HepG2 (cell line): ENCODE measurements around the gene CA11. TPM values are rescaled to one million over a fixed set of nuclear protein-coding genes. Genes with fewer than 3 reads are reported as not detected.

Experiments
- GZF1 ChIP-seq: sonication (generic); formaldehyde crosslinking; IDR thresholded peaks from 2 replicates; pipeline ENCODE4 v1.5.1; 2020; ENCODE audit warnings: mild to moderate bottlenecking, missing genetic modification reagents
- KLF12 ChIP-seq: sonication (generic); formaldehyde crosslinking; IDR thresholded peaks from 2 replicates; pipeline ENCODE4 v1.4.0; 2020; ENCODE audit warnings: missing genetic modification reagents, borderline replicate concordance
- MBNL3 ChIP-seq: fragments of 250-450 bp; sonication (Bioruptor Pico); conservative IDR thresholded peaks from 2 replicates; pipeline ENCODE4 v1.8.0; 2022; ENCODE audit warnings: mild to moderate bottlenecking, inconsistent platforms
- NCOA2 ChIP-seq: sonication (generic); formaldehyde crosslinking; IDR thresholded peaks from 2 replicates; pipeline ENCODE4 v1.8.0; 2022; ENCODE audit warnings: inconsistent platforms
- SRF ChIP-seq: IDR thresholded peaks from 2 replicates; pipeline ENCODE4 v1.6.1; 2011; ENCODE audit warnings: mild to moderate bottlenecking, low read depth, low read length, moderate library complexity
- ZNF382 ChIP-seq: sonication (generic); formaldehyde crosslinking; IDR thresholded peaks from 2 replicates; pipeline ENCODE4 v1.5.0; 2020; ENCODE audit warnings: missing genetic modification reagents, mild to moderate bottlenecking, borderline replicate concordance
- ZNF703 ChIP-seq: sonication (generic); formaldehyde crosslinking; IDR thresholded peaks from 2 replicates; pipeline ENCODE4 v1.5.1; 2020; ENCODE audit warnings: missing genetic modification reagents, mild to moderate bottlenecking, moderate library complexity, borderline replicate concordance
- polyA plus RNA-seq, 8 experiments: library from polyadenylated mRNA; depleted of rRNA in 3 of 8; stranded (reverse) in 7 of 8; unstranded in 1 of 8; fragments of >200 nt; fragmentation: Illumina TruSeq in 4 of 8; extraction: Trizol in 4 of 8; gene quantifications; 2 replicates each; pipeline versions ENCODE4 v1.2.1 to v1.2.3, GENCODE V29; 2011 to 2016; ENCODE audit warnings: low read depth in 4 of 8, missing spikeins in 1 of 8, mixed read lengths in 1 of 8; ENCODE audit not compliant: insufficient read depth in 1 of 8
- total RNA-seq, 5 experiments: library from RNA; depleted of rRNA; stranded (reverse); fragments of >200 nt; fragmentation: Illumina TruSeq; extraction: Trizol; gene quantifications; 2 replicates each; pipeline ENCODE4 v1.2.3, GENCODE V29; 2016; ENCODE audit warnings: low read depth in 1 of 5
- TF ChIP-seq, protein P1 (sequence below): sonication (generic); formaldehyde crosslinking; IDR thresholded peaks from 2 replicates; pipeline ENCODE4 v1.9.0; 2021; ENCODE audit warnings: missing genetic modification reagents, borderline replicate concordance
- TF ChIP-seq, protein P2 (sequence below), 2 experiments: sonication (generic) in 1 of 2; formaldehyde crosslinking in 1 of 2; IDR thresholded peaks; 2 replicates each; pipeline versions ENCODE4 v1.5.1 to v1.6.1; 2011 to 2020; ENCODE audit warnings: borderline replicate concordance in 1 of 2, low read depth in 1 of 2, low read length in 1 of 2, mild to moderate bottlenecking in 1 of 2, missing genetic modification reagents in 1 of 2, moderate library complexity in 1 of 2
- TF ChIP-seq, protein P3 (sequence below): IDR thresholded peaks from 2 replicates; pipeline ENCODE4 v1.6.1; 2012; ENCODE audit warnings: low read length, improper control_type of control experiment
- TF ChIP-seq, protein P4 (sequence below): sonication (generic); IDR thresholded peaks from 2 replicates; pipeline ENCODE4 v1.6.1; 2016; ENCODE audit warnings: low read depth, borderline replicate concordance
- TF ChIP-seq, protein P5 (sequence below): sonication (generic); formaldehyde crosslinking; IDR thresholded peaks from 2 replicates; pipeline ENCODE4 v1.8.0; 2023; ENCODE audit warnings: mild to moderate bottlenecking, missing genetic modification reagents
- TF ChIP-seq, protein P6 (sequence below): sonication (generic); formaldehyde crosslinking; IDR thresholded peaks from 2 replicates; pipeline ENCODE4 v1.5.0; 2020; ENCODE audit warnings: missing genetic modification reagents

The CA11 gene
- total and polyA plus RNA-seq, 2 of the 13 experiments (the other 11 are each of a cell fraction or from before 2014, with no cell fraction given) = 0.41 to 0.58 TPM

DNA sequence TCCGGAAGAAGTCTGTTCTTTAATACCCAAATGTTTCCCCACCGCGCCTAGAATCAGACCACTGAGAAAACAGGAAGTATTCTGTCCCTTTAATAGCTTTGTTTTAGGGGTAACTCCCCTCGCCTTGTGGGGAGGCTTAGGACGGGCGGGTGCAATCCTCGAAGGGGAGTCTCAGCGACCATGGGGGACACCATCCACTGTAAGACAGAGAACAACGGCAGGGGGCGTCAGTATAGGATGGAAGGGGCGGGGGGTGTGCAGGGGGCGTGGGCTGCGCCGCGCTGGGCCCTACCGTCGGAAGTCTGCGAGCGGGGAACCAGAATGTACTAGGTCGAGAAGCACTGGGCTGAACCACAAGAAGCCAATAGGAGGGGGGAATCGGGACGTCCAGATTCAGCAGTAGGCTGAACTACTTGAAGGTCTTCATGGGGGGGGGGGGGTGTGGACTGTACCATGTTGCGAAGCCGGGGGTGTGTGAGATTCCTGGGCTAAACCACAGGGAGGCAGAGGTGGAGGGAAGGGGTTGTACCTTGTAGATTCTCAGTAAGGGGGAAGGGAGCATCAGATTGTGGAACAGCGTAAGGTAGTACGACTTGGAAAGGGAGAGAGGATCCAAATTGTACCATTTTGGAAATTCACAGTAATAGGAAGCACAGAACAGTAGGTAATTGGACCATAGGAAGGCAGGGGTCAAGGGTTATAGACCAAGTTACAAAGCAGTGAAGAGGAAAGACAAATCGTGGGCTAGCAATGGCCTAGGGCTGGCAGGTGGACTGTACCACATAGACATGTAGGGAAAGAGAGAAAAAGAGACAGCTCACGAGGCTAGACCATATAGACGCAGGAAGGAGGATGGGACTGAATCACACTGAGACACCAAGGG lies 7.8 kb downstream of the CA11 start (continued):
- TF ChIP-seq, protein P1, sequence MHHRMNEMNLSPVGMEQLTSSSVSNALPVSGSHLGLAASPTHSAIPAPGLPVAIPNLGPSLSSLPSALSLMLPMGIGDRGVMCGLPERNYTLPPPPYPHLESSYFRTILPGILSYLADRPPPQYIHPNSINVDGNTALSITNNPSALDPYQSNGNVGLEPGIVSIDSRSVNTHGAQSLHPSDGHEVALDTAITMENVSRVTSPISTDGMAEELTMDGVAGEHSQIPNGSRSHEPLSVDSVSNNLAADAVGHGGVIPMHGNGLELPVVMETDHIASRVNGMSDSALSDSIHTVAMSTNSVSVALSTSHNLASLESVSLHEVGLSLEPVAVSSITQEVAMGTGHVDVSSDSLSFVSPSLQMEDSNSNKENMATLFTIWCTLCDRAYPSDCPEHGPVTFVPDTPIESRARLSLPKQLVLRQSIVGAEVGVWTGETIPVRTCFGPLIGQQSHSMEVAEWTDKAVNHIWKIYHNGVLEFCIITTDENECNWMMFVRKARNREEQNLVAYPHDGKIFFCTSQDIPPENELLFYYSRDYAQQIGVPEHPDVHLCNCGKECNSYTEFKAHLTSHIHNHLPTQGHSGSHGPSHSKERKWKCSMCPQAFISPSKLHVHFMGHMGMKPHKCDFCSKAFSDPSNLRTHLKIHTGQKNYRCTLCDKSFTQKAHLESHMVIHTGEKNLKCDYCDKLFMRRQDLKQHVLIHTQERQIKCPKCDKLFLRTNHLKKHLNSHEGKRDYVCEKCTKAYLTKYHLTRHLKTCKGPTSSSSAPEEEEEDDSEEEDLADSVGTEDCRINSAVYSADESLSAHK (CRISPR knock-in tag) = no peak
- TF ChIP-seq, protein P2, sequence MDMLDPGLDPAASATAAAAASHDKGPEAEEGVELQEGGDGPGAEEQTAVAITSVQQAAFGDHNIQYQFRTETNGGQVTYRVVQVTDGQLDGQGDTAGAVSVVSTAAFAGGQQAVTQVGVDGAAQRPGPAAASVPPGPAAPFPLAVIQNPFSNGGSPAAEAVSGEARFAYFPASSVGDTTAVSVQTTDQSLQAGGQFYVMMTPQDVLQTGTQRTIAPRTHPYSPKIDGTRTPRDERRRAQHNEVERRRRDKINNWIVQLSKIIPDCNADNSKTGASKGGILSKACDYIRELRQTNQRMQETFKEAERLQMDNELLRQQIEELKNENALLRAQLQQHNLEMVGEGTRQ (IDR thresholded peaks at IDR 0.05; ENCODE audit: low read depth, low read length) = no peak
- TF ChIP-seq, protein P2 (CRISPR knock-in tag; IDR thresholded peaks at IDR 0.05; ENCODE audit: borderline replicate concordance) = no peak
- no peak for TF ChIP-seq NCOA2 (CRISPR knock-in tag)
- no peak for TF ChIP-seq SRF
- TF ChIP-seq MBNL3 = no peak
- TF ChIP-seq, protein P3, sequence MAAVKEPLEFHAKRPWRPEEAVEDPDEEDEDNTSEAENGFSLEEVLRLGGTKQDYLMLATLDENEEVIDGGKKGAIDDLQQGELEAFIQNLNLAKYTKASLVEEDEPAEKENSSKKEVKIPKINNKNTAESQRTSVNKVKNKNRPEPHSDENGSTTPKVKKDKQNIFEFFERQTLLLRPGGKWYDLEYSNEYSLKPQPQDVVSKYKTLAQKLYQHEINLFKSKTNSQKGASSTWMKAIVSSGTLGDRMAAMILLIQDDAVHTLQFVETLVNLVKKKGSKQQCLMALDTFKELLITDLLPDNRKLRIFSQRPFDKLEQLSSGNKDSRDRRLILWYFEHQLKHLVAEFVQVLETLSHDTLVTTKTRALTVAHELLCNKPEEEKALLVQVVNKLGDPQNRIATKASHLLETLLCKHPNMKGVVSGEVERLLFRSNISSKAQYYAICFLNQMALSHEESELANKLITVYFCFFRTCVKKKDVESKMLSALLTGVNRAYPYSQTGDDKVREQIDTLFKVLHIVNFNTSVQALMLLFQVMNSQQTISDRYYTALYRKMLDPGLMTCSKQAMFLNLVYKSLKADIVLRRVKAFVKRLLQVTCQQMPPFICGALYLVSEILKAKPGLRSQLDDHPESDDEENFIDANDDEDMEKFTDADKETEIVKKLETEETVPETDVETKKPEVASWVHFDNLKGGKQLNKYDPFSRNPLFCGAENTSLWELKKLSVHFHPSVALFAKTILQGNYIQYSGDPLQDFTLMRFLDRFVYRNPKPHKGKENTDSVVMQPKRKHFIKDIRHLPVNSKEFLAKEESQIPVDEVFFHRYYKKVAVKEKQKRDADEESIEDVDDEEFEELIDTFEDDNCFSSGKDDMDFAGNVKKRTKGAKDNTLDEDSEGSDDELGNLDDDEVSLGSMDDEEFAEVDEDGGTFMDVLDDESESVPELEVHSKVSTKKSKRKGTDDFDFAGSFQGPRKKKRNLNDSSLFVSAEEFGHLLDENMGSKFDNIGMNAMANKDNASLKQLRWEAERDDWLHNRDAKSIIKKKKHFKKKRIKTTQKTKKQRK = no peak
- TF ChIP-seq, protein P4, sequence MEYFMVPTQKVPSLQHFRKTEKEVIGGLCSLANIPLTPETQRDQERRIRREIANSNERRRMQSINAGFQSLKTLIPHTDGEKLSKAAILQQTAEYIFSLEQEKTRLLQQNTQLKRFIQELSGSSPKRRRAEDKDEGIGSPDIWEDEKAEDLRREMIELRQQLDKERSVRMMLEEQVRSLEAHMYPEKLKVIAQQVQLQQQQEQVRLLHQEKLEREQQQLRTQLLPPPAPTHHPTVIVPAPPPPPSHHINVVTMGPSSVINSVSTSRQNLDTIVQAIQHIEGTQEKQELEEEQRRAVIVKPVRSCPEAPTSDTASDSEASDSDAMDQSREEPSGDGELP = no peak
- TF ChIP-seq, protein P5, sequence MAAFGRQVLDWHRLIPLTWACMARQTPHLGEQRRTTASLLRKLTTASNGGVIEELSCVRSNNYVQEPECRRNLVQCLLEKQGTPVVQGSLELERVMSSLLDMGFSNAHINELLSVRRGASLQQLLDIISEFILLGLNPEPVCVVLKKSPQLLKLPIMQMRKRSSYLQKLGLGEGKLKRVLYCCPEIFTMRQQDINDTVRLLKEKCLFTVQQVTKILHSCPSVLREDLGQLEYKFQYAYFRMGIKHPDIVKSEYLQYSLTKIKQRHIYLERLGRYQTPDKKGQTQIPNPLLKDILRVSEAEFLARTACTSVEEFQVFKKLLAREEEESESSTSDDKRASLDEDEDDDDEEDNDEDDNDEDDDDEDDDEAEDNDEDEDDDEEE (CRISPR knock-in tag) = no peak
- TF ChIP-seq, protein P6, sequence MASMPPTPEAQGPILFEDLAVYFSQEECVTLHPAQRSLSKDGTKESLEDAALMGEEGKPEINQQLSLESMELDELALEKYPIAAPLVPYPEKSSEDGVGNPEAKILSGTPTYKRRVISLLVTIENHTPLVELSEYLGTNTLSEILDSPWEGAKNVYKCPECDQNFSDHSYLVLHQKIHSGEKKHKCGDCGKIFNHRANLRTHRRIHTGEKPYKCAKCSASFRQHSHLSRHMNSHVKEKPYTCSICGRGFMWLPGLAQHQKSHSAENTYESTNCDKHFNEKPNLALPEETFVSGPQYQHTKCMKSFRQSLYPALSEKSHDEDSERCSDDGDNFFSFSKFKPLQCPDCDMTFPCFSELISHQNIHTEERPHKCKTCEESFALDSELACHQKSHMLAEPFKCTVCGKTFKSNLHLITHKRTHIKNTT (CRISPR knock-in tag) = no peak
- TF ChIP-seq KLF12 (CRISPR knock-in tag) = no peak
- TF ChIP-seq ZNF703 = no peak
- no peak for TF ChIP-seq ZNF382
- TF ChIP-seq GZF1 (CRISPR knock-in tag) = no peak
